Stomach (tissue), 19 donors: ENCODE data around the gene FAM149B1. TPM values are rescaled to one million over a fixed set of nuclear protein-coding genes. Genes with fewer than 3 reads are reported as not detected.
A peak's percentile ranks its signal among the peaks of the same experiment; 100 is the strongest.

ENCODE experiments used
- DNase-seq, 2 donors: peaks; one replicate each; pipeline versions ENCODE4 v3.0.0 to v3.0.0-alpha.2; 2013 to 2019
- H3K27ac ChIP-seq, 5 donors: fragments of 200-600 bp in 4 of 5; sonication (generic) in 4 of 5; one replicate each; pipeline ENCODE4 v1.5.1; 2013 to 2019; ENCODE audit warnings: mild to moderate bottlenecking in 1 of 5, moderate library complexity in 1 of 5
- H3K27me3 ChIP-seq, 3 donors: fragments of 200-600 bp; sonication (generic); one replicate each; pipeline ENCODE4 v1.5.1; 2017 to 2019; ENCODE audit warnings: mixed run types in 1 of 3
- H3K36me3 ChIP-seq, 4 donors: fragments of 200-600 bp; sonication (generic); 1 replicate in 3 of 4; 2 replicates in 1 of 4; pipeline ENCODE4 v1.5.1; 2016 to 2019
- H3K4me1 ChIP-seq, 4 donors: fragments of 200-600 bp; sonication (generic); one replicate each; pipeline ENCODE4 v1.5.1; 2016 to 2019
- H3K4me3 ChIP-seq, 4 donors: fragments of 200-600 bp; sonication (generic) in 3 of 4; one replicate each; pipeline ENCODE4 v1.5.1; 2016 to 2019; ENCODE audit warnings: mild to moderate bottlenecking in 1 of 4
- H3K9me3 ChIP-seq, 4 donors: fragments of 200-600 bp; sonication (generic); one replicate each; pipeline ENCODE4 v1.5.1; 2016 to 2019
- EP300 ChIP-seq: sonication (generic); formaldehyde crosslinking; IDR thresholded peaks from one replicate; pipeline ENCODE4 v1.6.1; 2017; ENCODE audit warnings: antibody characterized with exemption
- POLR2A ChIP-seq, 4 donors: fragments of 450-650 bp; IDR thresholded peaks; one replicate each; pipeline ENCODE4 v1.6.1; 2016; ENCODE audit warnings: antibody characterized with exemption in 4 of 4, control low read depth in 2 of 4, mild to moderate bottlenecking in 1 of 4, moderate library complexity in 1 of 4
- POLR2AphosphoS5 ChIP-seq, 3 donors: sonication (generic); formaldehyde crosslinking; IDR thresholded peaks; one replicate each; pipeline ENCODE4 v1.6.1; 2016; ENCODE audit warnings: antibody characterized with exemption in 3 of 3
- WGBS, 5 donors: extraction: QIAGEN DNeasy Blood & Tissue Kit in 3 of 5; methylation state at CpG; one replicate each; pipeline versions ENCODE4 v1.1.5 to v1.1.7; 2013 to 2018; 5-methylcytosine and 5-hydroxymethylcytosine counted together
- intact Hi-C: fragments of 100-400 bp; cut with DNase I; formaldehyde crosslinking; loops from one replicate; pipeline ENCODE4 v1.15.1; 2023; ENCODE audit warnings: low total_unique reads
- long read RNA-seq, 10 donors: transcript quantifications; one replicate each; lab custom pipeline, GENCODE V29; 2026
- polyA plus RNA-seq, 3 donors: library from polyadenylated mRNA; stranded (reverse); fragments of 200-250 nt; gene quantifications; one replicate each; pipeline ENCODE4 v1.2.3, GENCODE V29; 2013
- total RNA-seq, 5 donors: library from RNA; depleted of rRNA; stranded (reverse); fragments of >200 nt; gene quantifications; one replicate each; pipeline versions ENCODE4 v1.1.0 to v1.2.3, GENCODE V29; 2014 to 2016
- TF ChIP-seq, protein P1 (sequence below), 7 experiments: fragments of 450-650 bp in 4 of 7; fragments of 200-600 bp in 3 of 7; sonication (generic) in 3 of 7; IDR thresholded peaks; one replicate each; pipeline ENCODE4 v1.5.1; 2016 to 2019; ENCODE audit warnings: antibody characterized with exemption in 7 of 7, control low read depth in 2 of 7, mild to moderate bottlenecking in 1 of 7
- donor health status: healthy with polysubstance abuse.
- donor health status: Bipolar disorder and iron deficiency.
- donor health status: healthy.

FAM149B1 gene
- total RNA-seq, result 10 to 100 TPM; 10.4 to 27.0 (median 15.5) TPM
- 10 to 100 TPM; 12.8 to 17.8 (median 17.1) TPM for polyA plus RNA-seq
- long read RNA-seq, donor 1, partial matches to known transcripts, result 0 of 1 reads
- long read RNA-seq, donor 1, other reads (novel, unspliced or antisense), result 0 of 1 reads
- long read RNA-seq, donor 2, partial matches to known transcripts, result 0 of 2 reads
- long read RNA-seq, donor 2, other reads (novel, unspliced or antisense), result 0 of 2 reads
- long read RNA-seq, donor 3, partial matches to known transcripts, result 47 of 72 reads
- long read RNA-seq, donor 3, other reads (novel, unspliced or antisense), result 23 of 72 reads
- long read RNA-seq, donor 4, partial matches to known transcripts, result 6 of 6 reads
- long read RNA-seq, donor 4, other reads (novel, unspliced or antisense), result 0 of 6 reads
- long read RNA-seq, donor 5, partial matches to known transcripts, result 13 of 42 reads
- long read RNA-seq, donor 5, other reads (novel, unspliced or antisense), result 26 of 42 reads
- long read RNA-seq, donor 6, partial matches to known transcripts, result 256 of 323 reads
- long read RNA-seq, donor 6, other reads (novel, unspliced or antisense), result 62 of 323 reads
- long read RNA-seq, donor 7, partial matches to known transcripts, result 14 of 47 reads
- long read RNA-seq, donor 7, other reads (novel, unspliced or antisense), result 33 of 47 reads
- long read RNA-seq, donor 8, partial matches to known transcripts, result 0 of 3 reads
- long read RNA-seq, donor 8, other reads (novel, unspliced or antisense), result 0 of 3 reads
- long read RNA-seq, donor 9, partial matches to known transcripts, result 0 of 1 reads
- long read RNA-seq, donor 9, other reads (novel, unspliced or antisense), result 0 of 1 reads
- long read RNA-seq, donor 10, partial matches to known transcripts, result 8 of 8 reads
- long read RNA-seq, donor 10, other reads (novel, unspliced or antisense), result 0 of 8 reads

DNA sequence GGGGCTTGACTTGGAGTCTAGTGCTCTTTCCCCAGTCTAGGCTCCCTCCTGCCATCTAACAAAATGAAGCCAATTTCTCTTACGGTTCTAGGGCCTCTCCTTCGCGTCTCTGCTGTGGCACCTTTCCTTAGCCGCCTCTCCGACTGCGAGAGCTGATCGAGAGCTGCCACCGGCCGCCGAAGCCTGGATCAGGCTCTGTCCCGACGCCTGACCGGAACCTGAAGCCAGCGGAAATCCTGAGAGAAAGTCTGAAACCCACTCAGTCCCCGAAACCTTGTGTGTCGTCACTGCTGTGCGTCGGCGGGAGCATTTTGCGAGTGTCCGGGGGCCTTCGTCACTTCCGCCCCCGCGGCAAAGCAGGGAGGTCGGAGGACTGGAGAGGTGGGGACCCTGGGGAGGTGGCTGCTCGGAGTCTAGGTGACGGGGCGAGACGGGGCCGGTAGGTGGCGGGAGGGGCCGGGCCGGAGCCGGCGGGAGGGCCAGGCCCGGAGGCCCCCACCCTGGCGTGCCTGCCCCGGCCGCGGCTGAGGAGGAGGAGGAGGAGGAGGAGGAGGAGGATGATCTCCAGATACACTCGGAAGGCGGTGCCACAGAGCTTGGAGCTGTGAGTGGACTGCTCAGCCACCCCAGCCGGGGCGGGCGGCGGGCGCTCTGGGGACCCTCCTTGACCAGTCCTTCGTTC lies at the start of gene FAM149B1, which contains the start of gene ECD:
TSS of gene FAM149B1 (plus strand) at position 337 of the 682 bp plus-strand sequence. CDS start at position 558, 221 bp downstream.
TSS of gene ECD (minus strand) at position 226 of the 682 bp plus-strand sequence. CDS start 4,071 bp downstream, outside the sequence.
- Histone ChIP-seq H3K27ac (peak within 1 kb of the TSS; percentile 91 to 97 (median 96)), H3K4me3 (peak within 1 kb of the TSS; percentile 57 to 91 (median 81)), H3K9me3 (no peaks in the 10 kb centered on the region), H3K27me3 (no peaks in the 10 kb centered on the region), H3K4me1 (peaks cover 22 to 61% (median 47%) of the 10 kb centered on the region in 4 donors), H3K36me3 (peaks cover 0 to 15% (median 15%) of the 10 kb centered on the region in 4 donors)
- peak; percentile 30 for TF ChIP-seq EP300
- peak in 2 of 4 donors; percentile 69 to 89 for TF ChIP-seq POLR2A (IDR thresholded peaks at IDR 0.05)
- TF ChIP-seq, protein P1, sequence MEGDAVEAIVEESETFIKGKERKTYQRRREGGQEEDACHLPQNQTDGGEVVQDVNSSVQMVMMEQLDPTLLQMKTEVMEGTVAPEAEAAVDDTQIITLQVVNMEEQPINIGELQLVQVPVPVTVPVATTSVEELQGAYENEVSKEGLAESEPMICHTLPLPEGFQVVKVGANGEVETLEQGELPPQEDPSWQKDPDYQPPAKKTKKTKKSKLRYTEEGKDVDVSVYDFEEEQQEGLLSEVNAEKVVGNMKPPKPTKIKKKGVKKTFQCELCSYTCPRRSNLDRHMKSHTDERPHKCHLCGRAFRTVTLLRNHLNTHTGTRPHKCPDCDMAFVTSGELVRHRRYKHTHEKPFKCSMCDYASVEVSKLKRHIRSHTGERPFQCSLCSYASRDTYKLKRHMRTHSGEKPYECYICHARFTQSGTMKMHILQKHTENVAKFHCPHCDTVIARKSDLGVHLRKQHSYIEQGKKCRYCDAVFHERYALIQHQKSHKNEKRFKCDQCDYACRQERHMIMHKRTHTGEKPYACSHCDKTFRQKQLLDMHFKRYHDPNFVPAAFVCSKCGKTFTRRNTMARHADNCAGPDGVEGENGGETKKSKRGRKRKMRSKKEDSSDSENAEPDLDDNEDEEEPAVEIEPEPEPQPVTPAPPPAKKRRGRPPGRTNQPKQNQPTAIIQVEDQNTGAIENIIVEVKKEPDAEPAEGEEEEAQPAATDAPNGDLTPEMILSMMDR (IDR thresholded peaks at IDR 0.05), result peak in 2 of 7 experiments; percentile 13 to 38
- TF ChIP-seq POLR2AphosphoS5 (IDR thresholded peaks at IDR 0.05), result peak; percentile 98 to 99 (median 99)
- intact Hi-C loops, result no loop called here
- DNase-seq, result peak; percentile 93 to 98
- WGBS, 5 donors, result 0% methylated on average over 33 to 49 of the region's 49 CpGs

DNA sequence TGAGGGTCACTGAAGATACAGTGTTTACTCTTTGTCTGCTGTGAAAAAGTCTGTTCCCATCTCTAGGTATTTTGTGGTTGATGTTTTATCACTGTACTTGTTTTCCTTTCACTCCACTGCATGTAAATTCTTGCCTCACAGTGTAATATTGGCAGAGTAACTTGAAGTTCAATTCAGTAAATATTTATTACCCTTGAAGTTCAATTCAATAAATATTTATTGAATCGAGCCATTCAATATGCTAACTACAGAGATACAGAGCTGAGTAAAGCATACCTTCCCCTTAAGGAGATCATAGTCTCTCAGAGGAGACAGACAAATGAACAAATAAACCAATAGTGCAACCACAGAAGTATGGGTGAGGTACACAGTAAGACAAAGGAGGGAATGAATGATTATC lies 48.5 kb upstream of the FAM149B1 start:
- no peak overlapping the region for H3K4me3 ChIP-seq
- H3K27me3 ChIP-seq, result no peaks in the 10 kb centered on the region
- WGBS, 5 donors, result 16 to 45% (median 27%) methylated on average over 1 of the region's 1 CpG
- peak overlapping the region in 1 of 5 donors; percentile 61 for H3K27ac ChIP-seq
- TF ChIP-seq POLR2A (IDR thresholded peaks at IDR 0.05) (no peak), POLR2AphosphoS5 (IDR thresholded peaks at IDR 0.05) (no peak), EP300 (no peak)
- TF ChIP-seq, protein P1 (IDR thresholded peaks at IDR 0.05), result no peak
- peaks cover 0 to 12% (median 8%) of the 10 kb centered on the region in 4 donors for H3K4me1 ChIP-seq
- DNase-seq, result no peak
- H3K36me3 ChIP-seq, result peaks cover 8 to 55% (median 54%) of the 10 kb centered on the region in 4 donors
- H3K9me3 ChIP-seq, result no peaks in the 10 kb centered on the region
- intact Hi-C loops, result no loop called here

DNA sequence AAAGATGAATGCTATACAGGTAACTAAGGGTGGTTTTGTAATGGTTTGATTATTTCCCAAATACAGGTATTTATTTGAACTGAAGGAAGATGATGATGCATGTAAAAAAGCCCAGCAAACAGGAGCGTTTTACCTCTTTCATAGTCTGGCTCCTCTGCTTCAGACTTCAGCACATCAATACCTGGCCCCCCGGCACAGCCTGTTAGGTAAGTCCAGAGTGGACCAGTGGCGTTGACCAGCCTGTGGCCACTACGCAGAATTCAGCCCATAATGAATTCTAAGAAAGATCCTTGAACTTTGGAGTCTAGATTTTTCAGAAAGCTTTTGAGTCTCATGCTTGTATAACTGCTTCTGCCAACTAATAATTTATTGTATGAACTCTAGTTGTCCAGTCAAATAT lies 48.0 kb upstream of the FAM149B1 start:
- Histone ChIP-seq H3K27ac (no peak overlapping the region), H3K4me1 (peaks cover 0 to 12% (median 8%) of the 10 kb centered on the region in 4 donors), H3K4me3 (no peak overlapping the region), H3K36me3 (peaks cover 9 to 60% (median 54%) of the 10 kb centered on the region in 4 donors), H3K9me3 (no peaks in the 10 kb centered on the region), H3K27me3 (no peaks in the 10 kb centered on the region)
- 87 to 95% (median 88%) methylated on average over 4 of the region's 4 CpGs for WGBS, 5 donors
- TF ChIP-seq POLR2AphosphoS5 (IDR thresholded peaks at IDR 0.05), result no peak
- no peak for DNase-seq
- intact Hi-C loops, result no loop called here

DNA sequence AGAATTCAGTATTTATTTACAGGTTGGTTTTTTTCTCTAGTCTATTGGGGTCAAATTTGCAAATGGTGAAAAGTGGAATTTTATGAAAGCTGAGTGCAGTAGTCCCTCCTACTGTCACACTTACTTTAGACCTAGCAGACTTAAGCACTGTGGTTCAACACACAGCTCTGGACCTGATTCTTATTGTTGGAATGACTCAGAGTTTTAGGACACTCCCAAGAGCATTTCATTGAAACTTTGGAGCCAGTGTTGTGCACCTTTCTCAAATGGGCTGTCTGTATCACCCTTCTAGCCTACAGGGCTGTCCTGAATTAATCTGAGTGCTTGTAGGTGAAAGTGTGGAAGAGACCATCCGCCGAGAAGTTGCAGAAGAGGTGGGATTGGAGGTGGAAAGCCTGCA lies 41.6 kb upstream of the FAM149B1 start:
- WGBS, 5 donors, result 94 to 100% (median 98%) methylated on average over 2 of the region's 2 CpGs
- DNase-seq, result no peak
- no peak for TF ChIP-seq POLR2AphosphoS5 (IDR thresholded peaks at IDR 0.05)
- no peak for TF ChIP-seq EP300
- no peak for TF ChIP-seq POLR2A (IDR thresholded peaks at IDR 0.05)
- TF ChIP-seq, protein P1 (IDR thresholded peaks at IDR 0.05), result no peak
- no peak overlapping the region for H3K4me3 ChIP-seq
- H3K27me3 ChIP-seq, result no peaks in the 10 kb centered on the region
- H3K27ac ChIP-seq, result no peak overlapping the region
- H3K9me3 ChIP-seq, result no peaks in the 10 kb centered on the region
- intact Hi-C loops, result no loop called here
- H3K36me3 ChIP-seq, result peaks cover 39 to 98% (median 93%) of the 10 kb centered on the region in 4 donors
- no peaks in the 10 kb centered on the region for H3K4me1 ChIP-seq
